Activated CD4-positive, alpha-beta T cell treated with anti-CD3 and anti-CD28 coated beads for 4 hours (primary cell): ENCODE data around the gene SLC4A2.

Experiments used
- DNase-seq, 2 donors: peaks; one replicate each; pipeline ENCODE4 v3.0.0-alpha.2; 2020

SLC4A2 gene

GRCh38 chr7:151095828-151096475 is 36.6 kb downstream of the SLC4A2 start:
- DNase-seq, result no peak

GRCh38 chr7:151099486-151100211 is 40.3 kb downstream of the SLC4A2 start:
- DNase-seq, result no peak

DNA sequence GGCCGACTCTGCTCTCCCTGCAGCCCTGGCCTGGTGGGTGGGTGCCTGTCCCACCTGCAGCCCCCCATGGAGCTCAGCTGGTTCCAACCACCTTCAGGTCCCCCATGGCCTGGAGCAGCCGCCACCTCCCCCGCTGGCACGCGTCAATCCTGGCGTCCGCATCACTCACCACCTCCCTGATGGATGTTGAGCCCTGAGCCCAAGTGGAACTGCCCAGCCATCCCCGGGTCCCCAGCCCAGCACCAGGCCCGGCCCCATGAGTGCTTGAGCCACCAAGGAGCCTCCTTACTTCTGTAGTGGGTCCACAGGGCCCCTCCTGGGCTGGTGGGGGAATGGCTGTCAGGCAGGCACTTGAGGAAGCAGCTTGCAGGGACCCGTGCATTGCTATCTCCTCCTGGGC is 41.5 kb downstream of the SLC4A2 start:
- no peak for DNase-seq

DNA sequence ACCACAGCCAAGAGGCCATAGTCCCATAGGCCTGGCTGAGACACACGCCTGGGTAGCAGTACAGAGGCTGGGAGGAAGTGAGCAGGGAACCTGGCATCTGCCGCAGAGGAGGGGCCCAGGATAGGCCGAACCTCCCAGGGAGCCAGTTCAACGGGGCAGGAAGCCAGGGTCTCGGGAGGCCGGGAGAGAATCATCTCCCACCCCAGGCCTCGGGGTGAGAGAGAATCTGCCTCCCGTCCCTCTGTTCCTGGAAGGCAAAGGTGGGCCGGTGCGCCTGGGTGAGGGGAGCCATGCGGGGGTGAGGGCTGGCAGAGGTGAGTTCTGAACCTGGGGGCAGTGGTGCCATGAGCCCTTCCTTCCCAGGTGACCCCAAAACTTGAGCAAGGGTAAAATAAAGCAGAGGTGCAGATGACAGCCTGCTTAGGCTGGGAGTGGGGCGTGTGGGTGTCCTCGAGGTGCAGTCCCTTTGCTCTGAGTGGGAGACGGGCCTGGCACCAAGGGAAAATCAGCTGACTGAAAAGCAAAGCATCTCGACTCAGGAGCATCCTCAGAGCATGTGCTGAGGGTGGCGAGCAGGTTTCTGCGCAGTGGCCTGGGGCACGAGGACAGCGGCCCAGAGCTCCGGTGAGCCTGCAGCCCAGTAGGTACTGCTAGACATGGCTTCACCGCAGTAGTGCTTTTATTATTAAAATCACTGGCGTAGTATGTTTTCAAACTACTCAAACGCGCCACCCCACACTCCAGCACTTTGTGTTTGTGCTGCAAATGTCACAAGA is 42.4 kb downstream of the SLC4A2 start:
- DNase-seq, result no peak

GRCh38 chr7:151102991-151103390 is 43.6 kb downstream of the SLC4A2 start:
- no peak for DNase-seq

DNA sequence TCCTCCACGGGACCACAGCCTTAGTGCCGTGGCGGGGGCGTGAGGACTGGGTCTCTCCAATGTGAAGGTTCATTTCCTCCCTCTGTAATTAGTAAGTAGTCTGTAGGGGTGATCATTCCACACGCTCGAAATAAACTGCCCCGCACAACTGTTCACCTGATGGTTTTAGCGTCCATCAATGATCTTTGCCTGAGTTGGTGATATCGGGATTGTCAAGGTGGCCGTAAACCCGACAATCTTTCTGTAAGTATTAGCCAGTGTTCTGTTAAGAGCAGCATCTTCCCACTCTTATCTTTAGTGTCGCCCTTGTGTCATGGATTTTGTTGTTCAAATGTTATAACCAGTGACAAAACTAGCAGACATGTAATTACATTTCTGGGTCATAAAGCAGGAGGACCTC is 44.6 kb downstream of the SLC4A2 start:
- DNase-seq, result no peak

- no peak for DNase-seq
Measured at GRCh38 chr7:151104411-151105235, 45.2 kb downstream of the SLC4A2 start.

GRCh38 chr7:151107882-151108281 is 48.5 kb downstream of the SLC4A2 start:
- DNase-seq, result no peak

DNA sequence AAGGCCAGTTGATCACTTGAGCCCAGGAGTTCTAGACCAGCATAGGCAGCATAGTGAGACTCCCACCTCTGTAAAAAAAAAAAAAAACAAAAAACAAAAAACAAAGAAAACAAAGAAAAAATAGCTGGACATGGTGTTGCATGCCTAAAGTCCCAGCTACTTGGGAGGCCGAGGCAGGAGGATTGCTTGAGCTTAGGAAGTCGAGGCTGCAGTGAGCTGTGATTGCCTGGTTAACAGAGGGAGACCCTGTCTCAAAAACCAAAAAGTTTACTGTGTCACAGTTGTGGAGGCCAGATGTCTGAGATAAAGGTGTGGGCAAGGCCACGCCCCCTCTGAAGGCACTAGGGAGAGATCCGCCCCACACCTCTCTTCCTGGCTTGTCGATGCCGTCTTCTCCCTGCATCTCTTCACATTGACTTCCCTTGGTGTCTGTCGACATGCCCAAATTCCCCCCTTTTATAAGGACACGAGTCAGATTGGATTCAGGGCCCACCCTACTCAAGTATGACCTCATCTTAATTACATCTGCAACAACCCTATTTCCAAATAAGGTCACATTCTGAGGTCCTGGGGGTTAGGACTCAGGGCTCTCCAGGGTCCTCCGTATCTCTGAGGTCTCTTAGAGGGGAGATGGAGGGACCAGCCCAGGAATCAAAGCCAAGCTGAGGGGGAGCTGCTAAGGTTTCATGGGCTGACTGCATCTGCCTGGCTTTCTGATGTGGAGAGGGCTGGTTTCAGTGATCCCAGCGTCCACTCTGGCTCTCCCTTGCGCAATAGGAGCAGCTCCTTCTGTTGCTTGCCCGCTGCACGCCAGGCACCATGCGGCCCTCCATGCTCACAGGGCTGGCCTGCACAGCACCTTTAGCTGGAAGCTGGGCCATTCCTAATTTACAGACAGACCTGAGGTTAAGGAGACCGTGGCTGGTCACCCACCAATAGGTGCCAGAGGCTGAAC is 50.0 kb downstream of the SLC4A2 start:
- no peak for DNase-seq

DNA sequence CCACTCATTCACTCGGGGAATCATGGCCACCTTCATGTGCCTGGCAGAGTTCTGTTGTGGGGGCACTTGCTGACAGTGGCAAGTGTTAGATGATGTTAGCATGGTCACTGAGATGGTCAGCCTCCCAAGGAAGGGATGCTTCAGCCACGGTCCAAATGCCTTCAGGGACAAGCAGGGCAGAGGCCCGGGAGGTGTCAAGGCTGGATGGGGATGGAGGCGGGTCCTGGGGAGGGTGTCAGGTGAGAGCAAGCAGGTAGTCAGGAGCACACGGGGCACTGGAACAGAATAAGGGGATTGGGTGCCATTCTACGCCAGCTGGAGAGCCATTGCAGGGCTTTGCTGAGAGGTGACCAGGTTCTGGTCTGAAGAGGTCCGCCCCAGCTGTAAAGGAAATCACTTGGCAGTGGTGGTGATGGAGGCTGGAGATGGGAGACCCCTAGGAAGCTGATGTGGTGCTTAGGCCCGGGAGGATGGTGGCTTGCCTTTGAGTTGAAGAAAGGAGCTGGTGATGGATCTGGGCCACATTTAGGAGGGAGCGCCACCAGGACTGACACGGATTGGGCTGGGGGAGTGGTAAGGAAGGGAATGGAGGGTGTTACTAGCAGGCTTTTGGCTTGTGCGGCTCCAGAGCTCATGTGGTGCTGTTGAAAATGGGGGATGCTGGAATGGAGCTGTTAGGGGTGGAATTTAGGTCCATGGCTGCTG is 51.0 kb downstream of the SLC4A2 start:
- no peak for DNase-seq

GRCh38 chr7:151110941-151111645 is 51.7 kb downstream of the SLC4A2 start:
- DNase-seq, result peak; percentile 75 to 77

GRCh38 chr7:151113344-151114150 is 54.2 kb downstream of the SLC4A2 start:
- no peak for DNase-seq

GRCh38 chr7:151114151-151115090 is 55.0 kb downstream of the SLC4A2 start:
- DNase-seq, result no peak

GRCh38 chr7:151115121-151115835 is 55.9 kb downstream of the SLC4A2 start:
- peak; percentile 18 to 31 for DNase-seq

- no peak for DNase-seq
Measured at GRCh38 chr7:151115836-151116418, 56.5 kb downstream of the SLC4A2 start.

- no peak for DNase-seq
Measured at GRCh38 chr7:151116603-151117440, 57.4 kb downstream of the SLC4A2 start.
